HEK293 (cell line): ENCODE results near the gene MSX1.
A peak's percentile ranks its signal among the peaks of the same experiment; 100 is the strongest.

ENCODE experiments used
- CTCF ChIA-PET: fragments of 350-600 bp; formaldehyde crosslinking; extraction: SDS; loops from one replicate; lab custom pipeline; 2021; ENCODE audit warnings: antibody characterized with exemption; lab: Yijun Ruan, JAX
- POLR2A ChIA-PET: fragments of 300-600 bp; formaldehyde crosslinking; extraction: SDS; loops from one replicate; lab custom pipeline; 2020; ENCODE audit warnings: antibody characterized with exemption, inconsistent platforms; lab: Yijun Ruan, JAX
- H3K27ac ChIP-seq: fragments of 200-500 bp; sonication (Bioruptor generic); 2 replicates; pipeline ENCODE4 v1.5.1; 2014; ENCODE audit warnings: low read depth, low read length, control low read depth, inconsistent platforms; ENCODE audit errors: extremely low read depth
- H3K36me3 ChIP-seq, 2 experiments: fragments of 200-500 bp in 1 of 2; sonication (Bioruptor generic) in 1 of 2; 1 replicate in 1 of 2; 2 replicates in 1 of 2; pipeline ENCODE4 v1.5.1; 2014 to 2017; ENCODE audit warnings: inconsistent platforms in 2 of 2, low read length in 2 of 2; ENCODE audit not compliant: control insufficient read depth in 2 of 2, insufficient read depth in 1 of 2
- H3K4me1 ChIP-seq: fragments of 200-500 bp; sonication (Bioruptor generic); 2 replicates; pipeline ENCODE4 v1.5.1; 2014; ENCODE audit warnings: mild to moderate bottlenecking, low read length, inconsistent platforms; ENCODE audit not compliant: control insufficient read depth, insufficient read depth
- H3K4me3 ChIP-seq: 2 replicates; pipeline ENCODE4 v1.5.1; 2011; ENCODE audit warnings: low read depth, mild to moderate bottlenecking, control low read depth, low read length, moderate library complexity
- H3K9me3 ChIP-seq: fragments of 200-500 bp; sonication (Bioruptor generic); 2 replicates; pipeline ENCODE4 v1.5.1; 2014; ENCODE audit warnings: low read depth, low read length, inconsistent platforms; ENCODE audit not compliant: control insufficient read depth, insufficient read depth
- EGR2 ChIP-seq: fragments of 450-650 bp; formaldehyde crosslinking; IDR thresholded peaks from 2 replicates; pipeline ENCODE4 v1.5.1; 2016; ENCODE audit warnings: low read depth, missing biosample characterization, missing genetic modification characterization
- GLI2 ChIP-seq: fragments of 450-650 bp; formaldehyde crosslinking; IDR thresholded peaks from 2 replicates; pipeline ENCODE4; 2017; ENCODE audit warnings: missing biosample characterization, missing genetic modification characterization, low read depth, borderline replicate concordance
- GLI4 ChIP-seq: fragments of 450-650 bp; formaldehyde crosslinking; IDR thresholded peaks from 2 replicates; pipeline ENCODE4 v1.5.1; 2016; ENCODE audit warnings: missing biosample characterization, missing genetic modification characterization
- GLIS1 ChIP-seq: fragments of 450-650 bp; formaldehyde crosslinking; IDR thresholded peaks from 2 replicates; pipeline ENCODE4 v1.5.1; 2016; ENCODE audit warnings: missing biosample characterization, missing genetic modification characterization
- HOXA7 ChIP-seq: sonication (generic); formaldehyde crosslinking; IDR thresholded peaks from 2 replicates; pipeline ENCODE4 v1.8.1; 2022; ENCODE audit warnings: missing genetic modification reagents, borderline replicate concordance
- REPIN1 ChIP-seq: fragments of 450-650 bp; formaldehyde crosslinking; IDR thresholded peaks from 2 replicates; pipeline ENCODE4 v1.5.1; 2017; ENCODE audit warnings: missing biosample characterization, missing genetic modification characterization, low read depth
- SCRT1 ChIP-seq: fragments of 450-650 bp; formaldehyde crosslinking; IDR thresholded peaks from 2 replicates; pipeline ENCODE4 v1.5.1; 2016; ENCODE audit warnings: missing biosample characterization, missing genetic modification characterization, borderline replicate concordance
- TRIM28 ChIP-seq: IDR thresholded peaks from 2 replicates; pipeline ENCODE4 v1.6.1; 2011; ENCODE audit warnings: low read length, control low read depth, borderline replicate concordance
- ZBTB48 ChIP-seq: fragments of 450-650 bp; formaldehyde crosslinking; IDR thresholded peaks from 2 replicates; pipeline ENCODE4 v1.5.1; 2016; ENCODE audit warnings: missing biosample characterization, missing genetic modification characterization
- ZEB2 ChIP-seq: fragments of 450-650 bp; formaldehyde crosslinking; IDR thresholded peaks from 2 replicates; pipeline ENCODE4 v1.5.1; 2016; ENCODE audit warnings: missing biosample characterization, missing genetic modification characterization
- ZFHX2 ChIP-seq: fragments of 450-650 bp; formaldehyde crosslinking; conservative IDR thresholded peaks from 2 replicates; pipeline ENCODE4 v1.5.1; 2016; ENCODE audit warnings: missing biosample characterization, missing genetic modification characterization
- ZIC2 ChIP-seq: fragments of 450-650 bp; formaldehyde crosslinking; IDR thresholded peaks from 2 replicates; pipeline ENCODE4 v1.5.1; 2016; ENCODE audit warnings: missing biosample characterization, missing genetic modification characterization
- ZNF10 ChIP-seq: fragments of 450-650 bp; formaldehyde crosslinking; IDR thresholded peaks from 2 replicates; pipeline ENCODE4 v1.5.1; 2017; ENCODE audit warnings: missing biosample characterization, missing genetic modification characterization
- ZNF112 ChIP-seq: fragments of 450-650 bp; formaldehyde crosslinking; IDR thresholded peaks from 2 replicates; pipeline ENCODE4 v1.5.0; 2017; ENCODE audit warnings: missing biosample characterization, missing genetic modification characterization
- ZNF133 ChIP-seq: fragments of 450-650 bp; formaldehyde crosslinking; IDR thresholded peaks from 2 replicates; pipeline ENCODE4 v1.5.1; 2016; ENCODE audit warnings: missing biosample characterization, missing genetic modification characterization
- ZNF16 ChIP-seq: fragments of 450-650 bp; formaldehyde crosslinking; IDR thresholded peaks from 2 replicates; pipeline ENCODE4 v1.5.1; 2016; ENCODE audit warnings: low read depth, missing biosample characterization, missing genetic modification characterization
- ZNF266 ChIP-seq: fragments of 450-650 bp; formaldehyde crosslinking; IDR thresholded peaks from 2 replicates; pipeline ENCODE4 v1.5.1; 2016; ENCODE audit warnings: missing biosample characterization, missing genetic modification characterization, low read depth
- ZNF350 ChIP-seq: fragments of 450-650 bp; formaldehyde crosslinking; IDR thresholded peaks from 2 replicates; pipeline ENCODE4 v1.5.0; 2017; ENCODE audit warnings: missing biosample characterization, mild to moderate bottlenecking, missing genetic modification characterization
- ZNF354C ChIP-seq: fragments of 450-650 bp; formaldehyde crosslinking; IDR thresholded peaks from 2 replicates; pipeline ENCODE4 v1.5.1; 2016; ENCODE audit warnings: missing biosample characterization, missing genetic modification characterization, low read depth, borderline replicate concordance
- ZNF473 ChIP-seq: fragments of 450-650 bp; formaldehyde crosslinking; IDR thresholded peaks from 2 replicates; pipeline ENCODE4 v1.5.1; 2017; ENCODE audit warnings: missing biosample characterization, missing genetic modification characterization
- ZNF501 ChIP-seq: fragments of 450-650 bp; formaldehyde crosslinking; IDR thresholded peaks from 2 replicates; pipeline ENCODE4 v1.5.1; 2016; ENCODE audit warnings: missing biosample characterization, missing genetic modification characterization
- ZNF544 ChIP-seq: fragments of 450-650 bp; formaldehyde crosslinking; IDR thresholded peaks from 2 replicates; pipeline ENCODE4 v1.5.0; 2017; ENCODE audit warnings: missing biosample characterization, missing genetic modification characterization
- ZNF549 ChIP-seq: fragments of 450-650 bp; IDR thresholded peaks from 2 replicates; pipeline ENCODE4 v1.5.1; 2018; ENCODE audit warnings: missing biosample characterization, missing genetic modification characterization, mild to moderate bottlenecking, inconsistent platforms, moderate library complexity
- ZNF571 ChIP-seq: fragments of 450-650 bp; formaldehyde crosslinking; IDR thresholded peaks from 2 replicates; pipeline ENCODE4 v1.5.0; 2017; ENCODE audit warnings: missing biosample characterization, missing genetic modification characterization
- ZNF585B ChIP-seq: fragments of 450-650 bp; formaldehyde crosslinking; IDR thresholded peaks from 2 replicates; pipeline ENCODE4 v1.5.1; 2016; ENCODE audit warnings: missing biosample characterization, missing genetic modification characterization
- ZNF600 ChIP-seq: fragments of 450-650 bp; formaldehyde crosslinking; IDR thresholded peaks from 2 replicates; pipeline ENCODE4 v1.5.1; 2016; ENCODE audit warnings: missing biosample characterization, missing genetic modification characterization
- ZNF624 ChIP-seq: fragments of 450-650 bp; formaldehyde crosslinking; IDR thresholded peaks from 2 replicates; pipeline ENCODE4 v1.5.1; 2017; ENCODE audit warnings: missing biosample characterization, missing genetic modification characterization
- ZNF654 ChIP-seq: fragments of 450-650 bp; formaldehyde crosslinking; IDR thresholded peaks from 2 replicates; pipeline ENCODE4 v1.5.1; 2016; ENCODE audit warnings: low read depth, missing biosample characterization, missing genetic modification characterization
- ZNF664 ChIP-seq: fragments of 450-650 bp; formaldehyde crosslinking; IDR thresholded peaks from 2 replicates; pipeline ENCODE4 v1.5.1; 2016; ENCODE audit warnings: missing biosample characterization, missing genetic modification characterization
- ZNF776 ChIP-seq: fragments of 450-650 bp; formaldehyde crosslinking; IDR thresholded peaks from 2 replicates; pipeline ENCODE4 v1.5.0; 2017; ENCODE audit warnings: missing biosample characterization, missing genetic modification characterization, borderline replicate concordance
- ZNF792 ChIP-seq: fragments of 450-650 bp; formaldehyde crosslinking; IDR thresholded peaks from 2 replicates; pipeline ENCODE4 v1.5.1; 2016; ENCODE audit warnings: missing biosample characterization, missing genetic modification characterization
- ZSCAN23 ChIP-seq: fragments of 450-650 bp; formaldehyde crosslinking; IDR thresholded peaks from 2 replicates; pipeline ENCODE4 v1.5.1; 2016; ENCODE audit warnings: missing biosample characterization, missing genetic modification characterization
- TF ChIP-seq, protein P1 (sequence below): fragments of 450-650 bp; formaldehyde crosslinking; IDR thresholded peaks from 2 replicates; pipeline ENCODE4 v1.5.1; 2016; ENCODE audit warnings: missing biosample characterization, missing genetic modification characterization
- TF ChIP-seq, protein P2 (sequence below): fragments of 450-650 bp; formaldehyde crosslinking; IDR thresholded peaks from 2 replicates; pipeline ENCODE4 v1.5.1; 2016; ENCODE audit warnings: missing biosample characterization, missing genetic modification characterization

Gene MSX1

DNA sequence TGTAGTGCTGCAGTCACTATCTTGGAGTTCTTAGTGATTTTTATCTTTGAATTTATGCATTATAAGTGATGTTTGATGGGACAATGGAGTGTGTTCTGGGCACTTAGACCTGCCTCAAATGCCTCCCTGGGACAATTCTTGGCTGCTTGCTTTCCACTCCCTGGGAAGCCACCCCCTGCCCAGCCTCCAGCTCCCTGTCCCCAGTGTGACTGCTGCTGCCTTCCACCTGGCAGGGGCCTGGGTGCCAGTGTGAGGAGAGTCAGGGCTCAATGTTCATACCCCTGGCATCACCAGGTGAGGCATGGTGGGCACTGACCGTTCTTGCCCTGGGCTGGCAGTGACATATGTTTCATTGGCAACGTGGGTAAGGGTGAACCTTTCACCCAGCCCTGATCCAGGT, 14.8 kb downstream of the MSX1 start:
- H3K9me3 ChIP-seq, result no peaks in the 10 kb centered on the region
- no peak overlapping the region for H3K27ac ChIP-seq
- no peak overlapping the region for H3K4me3 ChIP-seq
- no peaks in the 10 kb centered on the region for H3K36me3 ChIP-seq
- CTCF ChIA-PET, result no interaction called here
- H3K4me1 ChIP-seq, result no peaks in the 10 kb centered on the region
- POLR2A ChIA-PET, result no interaction called here
- TF ChIP-seq GLIS1 (peak; percentile 83), ZSCAN23 (tag by site-specific recombination) (no peak), ZIC2 (tag by site-specific recombination) (peak; percentile 51), ZNF792 (tag by site-specific recombination) (no peak)
- TF ChIP-seq, all 188 proteins: peak for 2

DNA sequence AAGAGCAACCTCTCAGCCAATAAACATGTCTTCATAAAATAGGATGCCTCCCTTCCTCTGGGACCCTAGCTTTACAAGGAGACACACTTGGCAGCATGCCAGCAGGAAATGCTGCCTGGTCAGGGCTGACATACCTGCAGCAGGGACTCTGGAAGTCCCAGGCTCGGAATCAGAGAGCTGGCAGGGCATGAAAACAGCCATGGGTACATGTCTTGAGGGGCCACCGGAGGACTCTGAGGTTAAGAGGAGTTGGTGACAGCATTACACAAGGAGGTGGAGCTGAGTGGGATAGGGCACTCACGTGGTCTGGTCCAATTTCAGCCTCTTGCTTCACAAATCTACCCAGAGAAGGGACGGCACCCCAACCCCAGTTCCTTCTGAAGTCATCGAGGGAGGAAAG, 15.7 kb downstream of the MSX1 start:
- Histone ChIP-seq H3K36me3 (no peaks in the 10 kb centered on the region), H3K4me1 (no peaks in the 10 kb centered on the region), H3K9me3 (no peaks in the 10 kb centered on the region), H3K4me3 (no peak overlapping the region), H3K27ac (no peak overlapping the region)
- CTCF ChIA-PET, result interaction anchor here (0.6 kb wide), 1 partner anchor 232 kb away, joined by 3 read pairs; no protein-coding TSS in a partner anchor
- POLR2A ChIA-PET, result no interaction called here
- TF ChIP-seq ZNF776 (0 out of 2 replicates have a peak, but pooled peaks have one; percentile 50), REPIN1 (tag by site-specific recombination) (no peak), ZNF544 (tag by site-specific recombination) (peak; percentile 73; the same call in 1 of the 2 replicates), ZNF585B (no peak), ZNF664 (tag by site-specific recombination) (no peak), ZNF112 (peak; percentile 55; the same call in 1 of the 2 replicates), GLI4 (tag by site-specific recombination) (no peak), ZNF624 (no peak), ZNF501 (no peak), ZNF571 (tag by site-specific recombination) (0 out of 2 replicates have a peak, but pooled peaks have one; percentile 42), ZEB2 (no peak), ZNF10 (tag by site-specific recombination) (no peak), ZNF354C (tag by site-specific recombination) (no peak), ZNF654 (tag by site-specific recombination) (no peak), ZNF350 (tag by site-specific recombination) (peak; percentile 73), ZNF549 (peak; percentile 62; the same call in 1 of the 2 replicates), ZFHX2 (tag by site-specific recombination) (no peak), EGR2 (tag by site-specific recombination) (no peak), TRIM28 (no peak), HOXA7 (CRISPR knock-in tag) (no peak), ZNF600 (tag by site-specific recombination) (no peak), ZNF133 (tag by site-specific recombination) (no peak), ZNF473 (tag by site-specific recombination) (no peak), ZNF266 (tag by site-specific recombination) (no peak), ZBTB48 (no peak), GLI2 (tag by site-specific recombination) (no peak), SCRT1 (no peak), ZNF16 (no peak)
- TF ChIP-seq, protein P1, sequence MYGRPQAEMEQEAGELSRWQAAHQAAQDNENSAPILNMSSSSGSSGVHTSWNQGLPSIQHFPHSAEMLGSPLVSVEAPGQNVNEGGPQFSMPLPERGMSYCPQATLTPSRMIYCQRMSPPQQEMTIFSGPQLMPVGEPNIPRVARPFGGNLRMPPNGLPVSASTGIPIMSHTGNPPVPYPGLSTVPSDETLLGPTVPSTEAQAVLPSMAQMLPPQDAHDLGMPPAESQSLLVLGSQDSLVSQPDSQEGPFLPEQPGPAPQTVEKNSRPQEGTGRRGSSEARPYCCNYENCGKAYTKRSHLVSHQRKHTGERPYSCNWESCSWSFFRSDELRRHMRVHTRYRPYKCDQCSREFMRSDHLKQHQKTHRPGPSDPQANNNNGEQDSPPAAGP (tag by site-specific recombination), result no peak
- TF ChIP-seq, protein P2, sequence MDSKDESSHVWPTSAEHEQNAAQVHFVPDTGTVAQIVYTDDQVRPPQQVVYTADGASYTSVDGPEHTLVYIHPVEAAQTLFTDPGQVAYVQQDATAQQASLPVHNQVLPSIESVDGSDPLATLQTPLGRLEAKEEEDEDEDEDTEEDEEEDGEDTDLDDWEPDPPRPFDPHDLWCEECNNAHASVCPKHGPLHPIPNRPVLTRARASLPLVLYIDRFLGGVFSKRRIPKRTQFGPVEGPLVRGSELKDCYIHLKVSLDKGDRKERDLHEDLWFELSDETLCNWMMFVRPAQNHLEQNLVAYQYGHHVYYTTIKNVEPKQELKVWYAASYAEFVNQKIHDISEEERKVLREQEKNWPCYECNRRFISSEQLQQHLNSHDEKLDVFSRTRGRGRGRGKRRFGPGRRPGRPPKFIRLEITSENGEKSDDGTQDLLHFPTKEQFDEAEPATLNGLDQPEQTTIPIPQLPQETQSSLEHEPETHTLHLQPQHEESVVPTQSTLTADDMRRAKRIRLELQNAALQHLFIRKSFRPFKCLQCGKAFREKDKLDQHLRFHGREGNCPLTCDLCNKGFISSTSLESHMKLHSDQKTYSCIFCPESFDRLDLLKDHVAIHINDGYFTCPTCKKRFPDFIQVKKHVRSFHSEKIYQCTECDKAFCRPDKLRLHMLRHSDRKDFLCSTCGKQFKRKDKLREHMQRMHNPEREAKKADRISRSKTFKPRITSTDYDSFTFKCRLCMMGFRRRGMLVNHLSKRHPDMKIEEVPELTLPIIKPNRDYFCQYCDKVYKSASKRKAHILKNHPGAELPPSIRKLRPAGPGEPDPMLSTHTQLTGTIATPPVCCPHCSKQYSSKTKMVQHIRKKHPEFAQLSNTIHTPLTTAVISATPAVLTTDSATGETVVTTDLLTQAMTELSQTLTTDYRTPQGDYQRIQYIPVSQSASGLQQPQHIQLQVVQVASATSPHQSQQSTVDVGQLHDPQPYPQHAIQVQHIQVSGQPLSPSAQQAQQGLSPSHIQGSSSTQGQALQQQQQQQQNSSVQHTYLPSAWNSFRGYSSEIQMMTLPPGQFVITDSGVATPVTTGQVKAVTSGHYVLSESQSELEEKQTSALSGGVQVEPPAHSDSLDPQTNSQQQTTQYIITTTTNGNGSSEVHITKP (tag by site-specific recombination), result peak; percentile 53
